G401 (cell line): ENCODE data around the gene EYA2. TPM values are rescaled to one million over a fixed set of nuclear protein-coding genes. Genes with fewer than 3 reads are reported as not detected.

ENCODE experiments used
- DNase-seq: peaks from one replicate; pipeline ENCODE4 v3.0.0-alpha.2; 2015; ENCODE audit warnings: low spot score
- in situ Hi-C: cut with HindIII; loops from 2 replicates; pipeline ENCODE4 v1.10.0; 2016; ENCODE audit warnings: low sequenced_read_pairs, mixed read lengths
- total RNA-seq: library from RNA; depleted of rRNA; stranded (reverse); fragments of >200 nt; shearing (Covaris generic); gene quantifications from 2 replicates; pipeline ENCODE4 v1.2.3, GENCODE V29; 2014

The EYA2 gene
- total RNA-seq, 1 experiment from 2014 or later = not detected

- DNase-seq = no peak
- in situ Hi-C loops = no loop called here
These were observed 212.1 kb downstream of the EYA2 start for GRCh38 chr20:47106786-47107185.

DNA sequence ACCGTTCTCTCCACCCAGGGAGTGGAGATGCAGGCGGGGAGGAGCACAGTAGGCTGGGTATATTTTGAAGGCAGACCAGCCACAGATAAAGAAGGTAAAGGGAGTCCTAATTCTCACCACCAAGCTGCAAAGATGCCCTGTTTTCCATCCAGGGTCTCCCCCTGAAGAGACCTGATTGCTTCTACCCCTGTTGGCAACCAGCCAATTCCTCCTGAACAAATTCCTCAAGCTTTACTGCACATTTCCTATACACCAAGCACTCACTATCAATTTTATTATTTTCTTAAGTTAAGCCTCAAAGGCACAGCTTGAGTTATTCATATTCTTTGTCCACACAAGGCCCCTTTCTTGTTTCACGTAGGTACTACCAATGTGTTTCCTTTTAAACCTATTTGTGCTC lies 214.4 kb downstream of the EYA2 start:
- in situ Hi-C loops = no loop called here
- no peak for DNase-seq

- no peak for DNase-seq
- in situ Hi-C loops = no loop called here
These were observed 216.2 kb downstream of the EYA2 start for GRCh38 chr20:47110819-47111218.

DNA sequence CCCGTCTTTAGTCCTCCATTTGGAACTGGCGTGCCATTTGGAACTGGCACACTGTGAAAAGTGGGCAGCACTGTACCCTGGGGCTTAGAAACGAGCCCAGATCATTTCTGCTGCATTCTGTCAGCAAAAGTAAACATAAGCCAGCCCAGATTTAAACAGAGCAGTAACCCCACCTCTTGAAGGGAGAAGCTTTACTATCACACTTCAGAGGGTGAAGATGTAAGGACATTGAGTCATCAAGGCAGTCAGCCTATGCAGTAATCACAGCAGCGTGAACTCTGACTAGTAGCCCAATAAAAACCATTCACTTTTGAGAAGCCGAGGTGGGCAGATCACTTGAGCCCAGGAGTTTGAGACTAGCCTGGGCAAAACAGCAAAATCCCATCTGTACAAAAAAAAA lies 216.9 kb downstream of the EYA2 start:
- in situ Hi-C loops = no loop called here
- no peak for DNase-seq

- in situ Hi-C loops = no loop called here
- DNase-seq = no peak
These were observed 218.9 kb downstream of the EYA2 start for GRCh38 chr20:47113362-47114109.

- no peak for DNase-seq
- in situ Hi-C loops = no loop called here
These were observed 221.1 kb downstream of the EYA2 start for GRCh38 chr20:47115694-47116093.

GRCh38 chr20:47117371-47117770 lies 222.7 kb downstream of the EYA2 start:
- in situ Hi-C loops = no loop called here
- no peak for DNase-seq

DNA sequence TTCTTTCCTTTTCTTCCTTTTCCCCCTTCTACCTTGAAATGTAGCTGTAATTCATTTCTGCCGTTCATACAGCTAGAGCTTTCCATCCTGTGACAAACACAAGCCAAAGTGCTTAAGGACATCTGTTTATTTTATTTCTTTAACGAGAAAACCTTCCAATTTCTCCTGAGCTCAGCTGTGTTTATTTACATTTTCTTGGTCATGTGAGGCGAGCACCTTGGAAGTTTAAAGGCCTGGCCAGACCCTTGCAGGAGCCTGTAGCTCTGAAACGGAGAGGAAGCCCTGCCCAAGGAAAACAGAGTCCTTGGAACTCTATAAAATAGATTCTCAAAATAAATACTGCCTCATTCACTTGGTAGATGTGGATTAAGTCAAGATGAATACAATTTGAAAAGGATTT lies 223.1 kb downstream of the EYA2 start:
- in situ Hi-C loops = no loop called here

GRCh38 chr20:47118206-47118605 lies 223.6 kb downstream of the EYA2 start:
- in situ Hi-C loops = no loop called here
- DNase-seq = no peak

More for the DNA sequence above, 223.1 kb downstream of the EYA2 start:
- no peak for DNase-seq

- DNase-seq = no peak
- in situ Hi-C loops = no loop called here
These were observed 224.0 kb downstream of the EYA2 start for GRCh38 chr20:47118641-47119040.

DNA sequence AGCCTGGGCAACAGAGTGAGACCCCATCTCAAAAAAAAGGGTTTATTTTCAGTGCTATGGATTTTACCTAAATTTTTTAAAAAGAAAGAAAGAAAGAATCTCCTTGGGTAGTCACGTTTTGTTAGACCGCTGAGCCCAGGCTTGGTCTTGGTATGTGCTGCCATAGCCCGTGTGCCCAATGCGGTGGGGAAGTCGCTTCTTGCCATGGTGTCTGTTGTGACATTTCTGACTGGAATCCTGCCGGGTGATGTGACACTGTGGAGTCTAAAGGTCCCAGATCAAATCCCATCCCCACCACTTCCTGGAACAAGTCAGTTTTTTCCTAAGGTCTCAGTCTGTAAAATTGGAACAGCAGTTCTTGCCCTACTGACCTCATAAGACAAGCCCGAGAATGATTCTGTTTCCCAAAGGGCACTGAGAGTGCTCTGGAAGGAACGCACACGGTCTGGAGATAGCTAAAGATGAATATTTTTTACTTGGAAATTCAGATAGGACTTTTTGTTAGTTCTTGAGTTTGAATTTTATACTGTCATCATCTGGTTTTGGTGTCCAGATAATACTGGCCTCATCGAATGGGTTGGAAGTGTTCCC lies 225.8 kb downstream of the EYA2 start:
- in situ Hi-C loops = no loop called here
- no peak for DNase-seq

GRCh38 chr20:47122560-47122959 lies 227.9 kb downstream of the EYA2 start:
- in situ Hi-C loops = no loop called here
- no peak for DNase-seq

DNA sequence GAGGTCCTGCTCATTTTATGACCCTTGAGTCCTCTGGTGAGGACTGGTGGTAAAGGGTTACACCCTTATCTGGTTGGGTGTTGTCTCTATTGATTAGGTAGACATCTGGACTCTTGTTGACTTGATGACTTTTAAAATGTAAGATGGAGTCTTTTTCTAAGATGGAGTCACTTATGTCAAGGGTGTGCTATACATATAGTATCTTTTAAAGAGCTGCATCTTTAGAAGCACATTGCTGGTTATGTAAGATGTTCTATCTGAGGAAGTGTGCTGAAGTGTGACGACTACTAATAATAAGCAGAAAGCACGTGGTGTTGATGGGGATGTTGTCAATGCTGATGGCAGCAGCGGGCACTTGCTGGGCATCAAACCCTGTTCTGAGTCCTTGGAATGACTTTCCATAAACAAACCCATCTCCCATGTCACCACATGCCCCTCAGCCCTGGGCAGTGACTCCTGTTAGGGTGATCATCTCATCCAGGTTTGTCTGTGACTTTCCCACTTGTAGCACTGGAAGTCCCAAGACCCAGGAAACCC lies 229.6 kb downstream of the EYA2 start:
- no peak for DNase-seq
- in situ Hi-C loops = no loop called here

DNA sequence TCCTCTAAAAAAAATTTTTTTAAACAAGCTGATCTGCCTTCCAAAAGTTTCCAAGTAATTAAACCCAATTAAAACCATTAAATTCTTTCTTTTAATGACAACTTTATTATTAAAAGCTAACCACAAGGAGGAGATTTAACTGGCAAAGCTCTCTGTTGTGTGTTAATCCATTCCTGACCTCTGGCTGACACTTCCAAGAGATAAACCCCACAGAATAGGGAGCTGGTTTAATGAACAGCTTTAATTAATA lies 230.8 kb downstream of the EYA2 start:
- in situ Hi-C loops = loop anchor here (5.0 to 25.0 kb wide), 2 partner anchors 58 to 363 kb away; no protein-coding TSS in a partner anchor
- no peak for DNase-seq

DNA sequence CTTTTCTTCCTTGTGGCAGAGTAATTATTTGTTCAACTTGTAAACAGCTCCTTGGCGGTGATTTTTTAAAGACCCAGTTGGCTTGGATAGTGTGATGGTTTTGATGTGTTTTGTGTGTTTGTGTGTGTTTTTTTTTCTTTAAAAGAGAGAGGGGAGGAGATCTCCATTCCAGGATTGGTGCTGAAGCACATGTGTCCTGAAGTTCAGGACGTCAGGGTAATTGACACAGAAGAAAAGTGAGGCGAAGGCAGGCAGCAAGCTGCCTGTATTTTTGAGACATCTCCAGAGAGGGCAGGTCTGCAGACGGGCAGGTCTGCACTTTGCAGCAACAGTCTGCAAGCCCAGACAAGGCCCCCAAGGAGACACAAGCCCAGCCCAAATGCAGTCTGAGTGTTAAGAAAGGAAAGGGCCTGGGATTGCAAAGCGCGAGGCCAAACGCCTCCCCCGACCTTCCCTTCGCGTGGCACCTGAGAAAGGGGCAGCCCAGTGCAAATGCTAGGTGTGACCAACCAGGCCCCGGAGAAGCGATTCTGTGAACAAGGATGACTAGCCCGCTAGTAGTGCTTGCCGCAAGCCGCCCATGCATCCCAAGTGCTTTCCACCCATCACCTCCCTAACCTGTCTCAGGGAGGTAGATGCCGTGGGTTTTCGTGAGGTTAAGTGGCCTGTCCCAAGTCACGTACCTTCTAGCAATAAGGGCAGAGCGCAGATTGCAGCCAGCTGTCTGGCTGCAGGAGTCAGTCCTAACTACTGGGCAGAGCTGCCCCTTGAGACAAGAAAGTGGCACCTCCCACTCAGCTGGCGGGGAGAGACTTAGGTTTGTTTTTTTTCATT lies 231.3 kb downstream of the EYA2 start:
- in situ Hi-C loops = loop anchor here (5.0 to 25.0 kb wide), 2 partner anchors 59 to 364 kb away; no protein-coding TSS in a partner anchor
- no peak for DNase-seq

- in situ Hi-C loops = loop anchor here (5.0 to 25.0 kb wide), 2 partner anchors 59 to 364 kb away; no protein-coding TSS in a partner anchor
- DNase-seq = no peak
These were observed 232.1 kb downstream of the EYA2 start for GRCh38 chr20:47126709-47127108.

DNA sequence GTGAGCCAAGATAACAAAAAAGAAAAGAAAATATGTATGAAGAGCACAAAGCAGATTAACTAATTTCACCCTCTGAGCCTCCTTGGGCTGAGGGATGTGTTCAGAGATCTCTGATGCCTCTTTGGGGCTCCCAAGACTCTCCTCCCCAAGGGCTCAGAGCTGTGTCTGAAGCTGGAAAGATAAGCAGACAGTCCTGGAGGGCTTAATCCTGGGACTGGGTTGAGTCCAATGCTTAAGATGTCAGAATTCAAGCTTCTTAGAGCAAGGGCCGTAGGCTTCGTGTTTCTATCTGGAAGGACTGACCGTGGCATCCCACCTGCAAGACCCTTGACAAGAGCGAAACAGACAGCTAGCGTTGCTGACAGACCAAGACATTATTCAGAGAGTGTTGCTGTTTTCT lies 232.9 kb downstream of the EYA2 start:
- DNase-seq = no peak
- in situ Hi-C loops = loop anchor here (5.0 to 25.0 kb wide), 2 partner anchors 60 to 365 kb away; no protein-coding TSS in a partner anchor

- DNase-seq = peak; percentile 32
- in situ Hi-C loops = loop anchor here (5.0 to 25.0 kb wide), 2 partner anchors 61 to 366 kb away; no protein-coding TSS in a partner anchor
These were observed 233.4 kb downstream of the EYA2 start for GRCh38 chr20:47127999-47128398.

- in situ Hi-C loops = loop anchor here (5.0 to 25.0 kb wide), 2 partner anchors 62 to 367 kb away; no protein-coding TSS in a partner anchor
These were observed 234.7 kb downstream of the EYA2 start for GRCh38 chr20:47129306-47129705.

More at GRCh38 chr20:47129306-47129705, 234.7 kb downstream of the EYA2 start:
- no peak for DNase-seq
